ENCODE measurements around the gene WLS.

GRCh38 chr1:68129536-68130250 lies 102.6 kb downstream of the WLS start:
- TF ChIP-seq TAF1 (IDR thresholded peaks at IDR 0.05; ENCODE audit: low read depth) (no peak), REST (IDR thresholded peaks at IDR 0.05; ENCODE audit: low read depth) (no peak), EP300 (IDR thresholded peaks at IDR 0.05; ENCODE audit: borderline replicate concordance) (no peak), CREB1 (IDR thresholded peaks at IDR 0.05; ENCODE audit: low read depth) (no peak), RAD21 (IDR thresholded peaks at IDR 0.05; ENCODE audit: low read depth) (no peak), TEAD4 (IDR thresholded peaks at IDR 0.05) (no peak), EGR1 (IDR thresholded peaks at IDR 0.05) (no peak), USF1 (IDR thresholded peaks at IDR 0.05) (no peak), CEBPB (IDR thresholded peaks at IDR 0.05) (no peak), MAX (IDR thresholded peaks at IDR 0.05) (no peak), ZBTB7A (IDR thresholded peaks at IDR 0.05; ENCODE audit: low read depth) (no peak), TCF12 (IDR thresholded peaks at IDR 0.05; ENCODE audit: low read depth) (no peak), YY1 (IDR thresholded peaks at IDR 0.05; ENCODE audit: low read depth) (no peak)
